ENCODE data around the gene MORN1.

- TF ChIP-seq POLR2AphosphoS5 (IDR thresholded peaks at IDR 0.05; ENCODE audit: borderline replicate concordance, low read depth, low read length): no peak
- TF ChIP-seq EZH2 (IDR thresholded peaks at IDR 0.05): no peak
- TF ChIP-seq FOXP2 (optimal IDR thresholded peaks at IDR 0.05; ENCODE audit: control extremely low read depth, extremely low read length, insufficient read depth): no peak
These were observed 46.3 kb upstream of the MORN1 start for GRCh38 chr1:2437617-2438016.

Measured in SK-N-MC (cell line).